NK-92 (cell line): Measurements from ENCODE around the gene MAST2.
"Not testable (repeated sequence)": the region's sequence is repeated elsewhere in the genome, so short reads cannot be mapped to it uniquely, and the experiment has no call there.

Experiments used
- DNase-seq: peaks from one replicate; lab custom pipeline; 2025; ENCODE audit not compliant: unreplicated experiment; lab: John Stamatoyannopoulos, UW

The MAST2 gene

DNA sequence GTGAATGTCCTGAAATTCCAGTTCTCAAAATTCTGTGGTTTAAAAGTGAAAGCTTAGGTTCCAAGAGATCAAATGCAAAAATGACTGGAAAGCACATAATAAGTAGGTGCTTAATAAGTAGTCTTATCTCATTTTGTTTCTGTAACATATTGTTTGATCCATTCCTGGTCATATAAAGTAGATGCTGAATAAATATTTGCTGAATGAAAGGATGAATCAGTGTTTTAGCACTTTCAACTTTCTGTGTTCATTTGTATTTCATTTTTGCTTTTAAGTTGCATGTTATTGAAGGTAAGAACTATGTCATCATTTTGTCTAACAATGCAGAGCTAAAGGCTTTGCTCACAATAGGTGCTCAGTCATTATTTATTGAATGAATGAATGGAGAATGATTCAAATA, 6.3 kb downstream of the MAST2 start:
- DNase-seq: no peak

DNA sequence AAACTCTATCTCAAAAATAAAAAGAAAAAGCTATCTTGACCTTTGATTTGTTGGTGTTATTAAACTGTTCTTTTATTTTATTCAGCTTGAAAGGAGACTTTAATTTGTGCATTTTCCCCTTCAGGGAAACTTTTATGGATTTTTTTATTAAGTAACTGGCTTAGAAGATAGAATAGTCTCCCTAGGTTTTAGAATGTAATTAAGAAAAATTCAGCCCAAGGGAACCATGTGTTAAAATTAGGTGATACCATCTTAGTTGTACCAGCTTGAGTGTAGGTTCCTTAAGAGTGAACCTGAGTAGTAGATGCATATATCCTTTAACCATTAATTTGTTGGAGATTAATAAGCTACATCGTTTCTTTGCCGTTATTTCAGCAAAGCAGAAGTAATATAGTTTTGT, 11.4 kb downstream of the MAST2 start:
- no peak for DNase-seq

DNA sequence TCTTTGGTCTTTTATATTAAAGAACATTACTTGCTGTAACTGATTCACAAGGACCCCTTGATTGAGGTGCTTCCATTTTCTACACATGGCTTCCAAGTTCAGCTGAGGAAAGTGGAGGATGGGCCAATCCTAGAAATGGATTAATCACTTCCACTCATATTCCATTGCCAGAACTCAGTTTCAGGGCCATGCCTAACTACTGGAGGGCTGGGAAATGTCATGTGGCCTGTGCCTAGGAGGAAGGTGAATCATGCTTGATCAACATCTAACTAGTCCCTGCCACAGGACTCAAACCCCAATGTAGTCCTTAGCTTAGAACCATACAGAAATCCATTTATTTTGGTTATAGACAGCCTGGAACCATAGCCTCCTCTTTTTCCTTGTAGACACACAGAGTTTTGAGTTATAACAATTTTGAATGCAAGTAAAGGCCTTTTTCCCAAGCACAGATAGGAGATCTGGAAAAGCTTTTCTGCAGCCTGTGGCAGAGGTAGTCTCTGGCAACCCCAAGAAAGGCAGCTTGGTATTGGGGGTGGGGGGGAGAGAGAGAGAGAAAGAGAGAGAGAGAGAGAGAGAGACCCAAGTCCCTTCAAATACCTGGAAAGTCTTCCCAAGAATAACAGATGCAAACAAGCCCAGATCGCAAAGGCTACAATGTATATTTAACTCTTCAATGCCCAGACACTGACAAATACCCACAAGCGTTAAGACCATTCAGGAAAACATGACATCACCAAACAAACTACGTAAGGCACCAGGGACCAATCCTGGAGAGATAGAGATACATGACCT, 12.5 kb downstream of the MAST2 start:
- DNase-seq: no peak

- DNase-seq: no peak
Observed at GRCh38 chr1:45820173-45820572, 16.8 kb downstream of the MAST2 start.

GRCh38 chr1:45820788-45821187, 17.4 kb downstream of the MAST2 start:
- DNase-seq: no peak

DNA sequence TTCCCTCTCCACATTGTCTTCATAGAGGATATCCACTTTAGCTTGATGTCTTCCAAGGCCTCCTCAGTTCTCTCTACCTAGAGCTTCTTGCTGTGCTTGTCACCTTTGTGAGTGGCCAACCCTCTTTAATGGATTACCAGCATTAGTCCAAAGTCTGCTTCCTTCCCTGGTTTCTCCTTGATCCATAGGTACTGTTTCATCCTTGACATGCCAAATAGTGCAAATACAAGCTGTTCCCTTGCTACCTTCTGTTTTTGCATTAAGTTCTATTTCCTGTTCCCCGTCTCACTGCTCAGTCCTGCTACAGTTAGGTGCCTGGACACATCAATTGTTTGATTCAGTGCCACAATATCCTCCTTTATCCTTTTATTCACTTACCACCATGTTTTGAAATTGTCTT, 19.2 kb downstream of the MAST2 start:
- no peak for DNase-seq

DNA sequence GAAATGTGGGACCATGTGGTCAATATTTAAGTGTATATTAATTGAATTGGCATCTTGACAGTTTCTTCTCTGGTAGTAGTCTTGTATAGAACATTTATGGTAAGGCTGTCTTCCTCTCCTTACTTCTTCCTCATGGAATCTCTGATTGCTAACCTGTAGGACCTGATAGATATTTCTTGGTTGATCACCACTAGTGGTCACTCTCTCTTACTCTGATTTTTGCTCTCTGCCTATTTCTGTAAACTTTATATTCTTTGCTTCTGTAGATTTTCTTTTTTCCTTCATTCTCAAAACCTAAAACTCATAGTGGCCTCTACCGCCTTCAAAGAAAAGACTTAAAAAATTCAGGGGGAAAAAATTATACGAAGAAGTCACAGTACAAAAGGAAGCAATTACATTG, 21.2 kb downstream of the MAST2 start:
- no peak for DNase-seq

DNA sequence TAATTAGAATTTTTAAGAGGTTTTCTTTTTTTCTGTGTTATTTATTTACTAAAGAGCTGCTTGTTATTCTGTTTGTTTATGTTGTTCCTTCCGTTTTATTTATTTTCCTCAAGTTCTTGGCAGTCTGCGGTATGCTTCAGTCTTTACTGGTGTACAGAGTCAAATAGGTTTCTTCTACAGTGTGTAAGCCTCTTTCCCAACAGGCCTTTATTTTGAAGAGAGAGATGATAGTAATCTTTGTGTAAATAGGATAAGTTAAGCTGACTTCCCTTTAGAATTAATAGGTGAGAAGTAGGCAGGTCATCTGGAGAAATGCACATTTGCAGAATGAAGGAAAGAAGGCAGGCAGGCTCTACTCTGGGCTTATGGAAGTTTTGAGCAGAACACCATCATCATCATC, 23.8 kb downstream of the MAST2 start:
- DNase-seq: no peak

GRCh38 chr1:45828841-45829240, 25.4 kb downstream of the MAST2 start:
- no peak for DNase-seq

DNA sequence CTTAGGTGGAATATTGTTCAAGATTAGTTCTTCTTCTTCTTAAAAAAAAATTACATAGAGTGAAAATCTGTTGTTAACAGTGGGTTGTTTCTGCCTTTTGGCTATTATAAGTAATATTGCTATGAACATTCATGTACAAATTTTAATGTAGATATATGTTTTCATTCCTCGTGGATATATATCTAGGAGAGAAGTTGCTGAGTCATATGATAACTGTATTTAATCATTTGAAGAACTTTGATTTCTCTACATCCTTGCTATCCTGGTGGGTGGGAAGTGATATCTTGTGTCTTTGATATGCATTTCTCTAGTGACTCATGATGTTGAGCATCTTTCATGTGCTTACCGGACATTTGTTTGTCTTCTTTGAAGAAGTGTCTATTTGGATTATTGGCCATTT, 29.9 kb downstream of the MAST2 start:
- DNase-seq: no peak

- no peak for DNase-seq
Observed at GRCh38 chr1:45834689-45835088, 31.3 kb downstream of the MAST2 start.

DNA sequence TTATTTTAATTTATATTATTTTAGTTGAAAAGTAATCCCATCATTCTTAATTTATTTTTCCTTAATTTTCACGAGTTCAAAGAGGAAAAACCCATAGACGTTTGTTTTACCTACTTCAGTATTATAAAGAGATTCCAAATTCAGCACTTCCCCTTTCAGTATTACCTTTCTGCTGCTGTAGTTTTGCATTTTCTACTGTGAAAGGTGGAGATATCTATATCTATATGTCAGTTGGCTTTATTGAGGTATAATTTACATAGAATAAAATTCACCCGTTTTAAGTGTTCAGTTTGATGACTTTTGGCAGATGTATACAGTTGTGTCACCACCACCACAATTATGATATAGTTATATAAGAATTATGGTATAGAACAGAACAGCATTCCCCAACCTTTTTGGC, 33.0 kb downstream of the MAST2 start:
- no peak for DNase-seq

DNA sequence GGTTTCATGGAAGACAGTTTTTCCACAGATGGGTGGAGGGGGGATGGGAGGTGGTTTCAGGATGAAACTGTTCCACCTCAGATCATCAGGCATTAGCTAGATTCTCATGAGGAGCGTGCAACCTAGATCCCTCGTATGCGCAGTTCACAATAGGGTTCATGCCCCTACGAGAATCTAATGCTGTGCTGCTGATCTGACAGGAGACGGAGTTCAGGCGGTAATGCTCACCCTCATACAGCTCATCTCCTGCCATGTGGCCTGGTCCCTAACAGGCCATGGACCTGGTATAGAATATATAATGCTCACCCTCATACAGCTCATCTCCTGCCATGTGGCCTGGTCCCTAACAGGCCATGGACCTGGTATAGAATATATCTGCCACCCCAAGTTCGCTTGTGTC, 33.4 kb downstream of the MAST2 start:
- DNase-seq: not testable (repeated sequence)

GRCh38 chr1:45838322-45838721, 34.9 kb downstream of the MAST2 start:
- not testable (repeated sequence) for DNase-seq

GRCh38 chr1:45840704-45841103, 37.3 kb downstream of the MAST2 start:
- DNase-seq: no peak

DNA sequence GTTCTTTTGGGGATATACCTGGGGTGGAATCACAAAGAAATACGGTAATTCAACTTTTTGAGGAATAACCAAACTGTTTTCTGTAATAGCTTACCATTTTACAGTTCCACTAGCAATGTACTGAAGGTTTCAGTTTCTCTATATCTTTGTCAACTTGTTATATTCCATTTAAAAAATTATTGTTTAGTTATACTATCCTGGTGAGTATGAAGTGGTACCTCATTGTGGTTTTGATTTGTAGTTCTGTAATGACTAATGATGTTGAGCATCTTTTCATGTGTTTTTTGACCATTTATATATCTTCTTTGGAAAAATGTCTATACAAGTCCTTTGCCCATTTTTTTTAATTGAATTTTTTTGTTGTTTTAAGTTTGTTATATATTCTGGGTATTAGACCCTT, 39.4 kb downstream of the MAST2 start:
- no peak for DNase-seq

DNA sequence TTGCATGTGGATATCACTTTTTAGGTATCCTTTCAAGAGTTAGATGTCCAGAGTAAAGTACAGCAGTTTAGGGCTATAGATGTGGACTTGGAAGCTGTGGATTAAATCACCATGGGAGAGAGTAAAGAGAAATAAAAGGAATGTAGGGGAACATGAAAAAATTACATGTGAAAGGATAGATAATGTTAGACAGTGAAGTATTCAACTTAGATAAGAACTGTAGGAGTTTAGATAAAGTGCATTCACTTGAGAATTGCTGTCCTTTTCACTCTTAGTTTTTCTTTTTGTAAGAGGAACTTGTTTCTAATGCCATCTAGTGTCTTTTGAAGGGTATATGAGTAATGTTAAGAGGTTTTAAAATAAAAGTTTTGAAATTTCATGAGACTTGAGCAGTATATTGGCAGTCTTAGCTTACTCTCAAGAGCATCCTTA, 40.1 kb downstream of the MAST2 start:
- DNase-seq: no peak

GRCh38 chr1:45844000-45844399, 40.6 kb downstream of the MAST2 start:
- not testable (repeated sequence) for DNase-seq

- no peak for DNase-seq
Observed at GRCh38 chr1:45846931-45847330, 43.5 kb downstream of the MAST2 start.

GRCh38 chr1:45848097-45848496, 44.7 kb downstream of the MAST2 start:
- DNase-seq: no peak

DNA sequence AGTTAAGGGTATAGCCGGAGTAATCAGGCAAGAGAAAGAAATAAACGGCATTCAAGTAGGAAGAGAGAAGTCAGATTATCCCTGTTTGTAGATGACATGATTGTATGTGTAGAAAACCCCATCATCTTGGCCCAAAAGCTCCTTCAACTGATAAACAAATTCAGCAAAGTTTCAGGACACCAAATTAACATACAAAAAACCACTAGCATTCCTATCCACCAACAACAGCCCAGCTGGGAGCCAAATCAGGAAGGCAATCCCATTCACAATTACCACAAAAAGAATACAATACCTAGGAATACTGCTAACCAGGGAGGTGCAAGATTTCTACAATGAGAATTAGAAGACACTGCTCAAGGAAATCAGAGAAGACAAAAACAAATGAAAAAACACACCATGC, 45.3 kb downstream of the MAST2 start:
- no peak for DNase-seq

GRCh38 chr1:45850017-45850416, 46.6 kb downstream of the MAST2 start:
- no peak for DNase-seq

DNA sequence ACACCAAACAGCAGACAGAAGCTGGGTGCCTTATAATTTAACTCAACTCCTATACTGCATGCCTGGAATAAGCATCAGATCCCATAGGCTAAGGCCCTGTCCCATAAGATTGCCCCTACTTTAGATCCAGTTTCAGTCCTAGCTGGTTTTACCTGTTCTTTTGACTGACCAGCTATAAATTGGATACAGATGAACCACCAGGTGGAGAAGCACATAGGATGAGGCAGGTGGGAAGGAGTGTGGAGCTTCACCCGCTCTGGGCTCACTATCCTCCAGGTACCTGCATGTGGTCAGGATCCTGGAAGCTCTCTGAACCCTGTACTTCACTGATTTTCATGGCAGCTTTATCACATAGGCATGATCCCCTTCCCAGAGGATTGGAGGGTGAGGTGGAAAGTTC, 51.3 kb downstream of the MAST2 start:
- no peak for DNase-seq
